NB4 (cell line): ENCODE results near the gene LEMD3.

Experiments
- DNase-seq: peaks from one replicate; pipeline ENCODE4 v3.0.0; 2010; ENCODE audit warnings: low read depth
- H3K4me3 ChIP-seq: one replicate; pipeline ENCODE4 v1.5.1; 2011; ENCODE audit warnings: mild to moderate bottlenecking, low read depth, low read length, moderate library complexity
- CTCF ChIP-seq: IDR thresholded peaks from one replicate; pipeline ENCODE4 v1.5.1; 2012; ENCODE audit warnings: low read depth, low read length
- MAX ChIP-seq: IDR thresholded peaks from 2 replicates; pipeline ENCODE4 v1.6.1; 2011; ENCODE audit warnings: low read depth, low read length
- MYC ChIP-seq: IDR thresholded peaks from 2 replicates; pipeline ENCODE4 v1.6.1; 2011; ENCODE audit warnings: low read depth, low read length
- POLR2A ChIP-seq: IDR thresholded peaks from 2 replicates; pipeline ENCODE4 v1.6.1; 2011; ENCODE audit warnings: mild to moderate bottlenecking; ENCODE audit not compliant: insufficient read length; ENCODE audit errors: extremely low read depth

Gene LEMD3

GRCh38 chr12:65292241-65292640 lies 122.9 kb downstream of the LEMD3 start:
- no peak for TF ChIP-seq POLR2A
- no peak for TF ChIP-seq MYC
- TF ChIP-seq MAX = no peak
- TF ChIP-seq CTCF = no peak
- no peak for DNase-seq
- H3K4me3 ChIP-seq = no peak overlapping the region

GRCh38 chr12:65293735-65294134 lies 124.4 kb downstream of the LEMD3 start:
- TF ChIP-seq MYC = no peak
- no peak for TF ChIP-seq CTCF
- TF ChIP-seq POLR2A = no peak
- no peak for TF ChIP-seq MAX
- no peak for DNase-seq

DNA sequence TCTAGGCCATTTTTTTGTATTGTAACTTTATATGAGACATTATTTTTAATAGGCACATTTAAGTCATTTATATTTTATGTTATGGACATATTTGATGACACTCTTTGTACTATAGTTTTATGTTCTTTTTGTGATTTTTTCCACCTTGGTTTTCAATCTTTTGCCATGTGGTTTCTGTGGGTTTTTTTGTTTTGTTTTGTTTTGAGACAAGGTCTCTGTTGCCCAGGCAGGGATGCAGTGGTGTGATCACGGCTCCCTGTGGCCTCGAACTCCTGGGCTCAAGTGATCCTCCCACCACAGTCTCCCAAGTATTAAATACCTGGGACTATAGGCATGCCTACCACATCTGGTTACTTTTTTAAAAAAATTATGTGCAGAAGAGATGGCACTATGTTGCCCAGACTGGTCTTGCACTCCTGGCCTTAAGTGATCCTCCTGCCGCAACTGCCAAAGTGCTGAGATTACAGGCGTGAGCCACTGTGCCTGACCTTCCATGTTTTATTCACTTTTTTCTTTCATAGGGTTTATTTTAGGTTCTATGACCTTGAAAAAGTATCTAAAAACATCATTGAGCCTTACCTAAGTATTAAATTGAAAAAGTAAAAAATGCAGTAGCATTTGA lies 125.4 kb downstream of the LEMD3 start:
- no peak for TF ChIP-seq MAX
- TF ChIP-seq MYC = no peak
- TF ChIP-seq CTCF = no peak
- no peak for TF ChIP-seq POLR2A
- DNase-seq = no peak

More at GRCh38 chr12:65293735-65294134, 124.4 kb downstream of the LEMD3 start:
- H3K4me3 ChIP-seq = no peak overlapping the region

GRCh38 chr12:65296508-65297265 lies 127.3 kb downstream of the LEMD3 start:
- TF ChIP-seq MAX (no peak), POLR2A (no peak), MYC (no peak), CTCF (no peak)
- no peak overlapping the region for H3K4me3 ChIP-seq
- DNase-seq = no peak

More for the DNA sequence above, 125.4 kb downstream of the LEMD3 start:
- no peak overlapping the region for H3K4me3 ChIP-seq
